ENCODE results near the gene MGMT.

The MGMT gene

GRCh38 chr10:129761197-129761972 lies 294.3 kb downstream of the MGMT start:
- TF ChIP-seq CTCF (IDR thresholded peaks at IDR 0.05; ENCODE audit: low read depth, low read length): no peak

GRCh38 chr10:129761981-129762956 lies 295.2 kb downstream of the MGMT start:
- no peak for DNase-seq (ENCODE audit: extremely low read depth, low read depth)
- TF ChIP-seq CTCF (IDR thresholded peaks at IDR 0.05; ENCODE audit: low read depth, low read length): no peak

More at GRCh38 chr10:129761197-129761972, 294.3 kb downstream of the MGMT start:
- no peak for DNase-seq (ENCODE audit: extremely low read depth, low read depth)

- no peak for DNase-seq (ENCODE audit: extremely low read depth, low read depth)
- no peak for TF ChIP-seq CTCF (IDR thresholded peaks at IDR 0.05; ENCODE audit: low read depth, low read length)
Measured at GRCh38 chr10:129764011-129764900, 297.2 kb downstream of the MGMT start.

GRCh38 chr10:129764901-129765663 lies 298.0 kb downstream of the MGMT start:
- DNase-seq (ENCODE audit: extremely low read depth, low read depth): no peak
- TF ChIP-seq CTCF (IDR thresholded peaks at IDR 0.05; ENCODE audit: low read depth, low read length): no peak

GRCh38 chr10:129765664-129766550 lies 298.9 kb downstream of the MGMT start:
- no peak for DNase-seq (ENCODE audit: extremely low read depth, low read depth)
- TF ChIP-seq CTCF (IDR thresholded peaks at IDR 0.05; ENCODE audit: low read depth, low read length): no peak
